Body of pancreas (tissue), 4 donors: ENCODE measurements around the gene KIFC3.

ENCODE experiments used
- POLR2A ChIP-seq, 3 donors: fragments of 450-650 bp; IDR thresholded peaks; one replicate each; pipeline ENCODE4 v1.6.1; 2016; ENCODE audit warnings: antibody characterized with exemption in 3 of 3, mild to moderate bottlenecking in 2 of 3
- TF ChIP-seq, protein P1 (sequence below), 7 experiments: fragments of 450-650 bp in 4 of 7; fragments of 200-600 bp in 3 of 7; sonication (generic) in 3 of 7; IDR thresholded peaks; one replicate each; pipeline ENCODE4 v1.5.1; 2016 to 2019; ENCODE audit warnings: antibody characterized with exemption in 7 of 7

DNA sequence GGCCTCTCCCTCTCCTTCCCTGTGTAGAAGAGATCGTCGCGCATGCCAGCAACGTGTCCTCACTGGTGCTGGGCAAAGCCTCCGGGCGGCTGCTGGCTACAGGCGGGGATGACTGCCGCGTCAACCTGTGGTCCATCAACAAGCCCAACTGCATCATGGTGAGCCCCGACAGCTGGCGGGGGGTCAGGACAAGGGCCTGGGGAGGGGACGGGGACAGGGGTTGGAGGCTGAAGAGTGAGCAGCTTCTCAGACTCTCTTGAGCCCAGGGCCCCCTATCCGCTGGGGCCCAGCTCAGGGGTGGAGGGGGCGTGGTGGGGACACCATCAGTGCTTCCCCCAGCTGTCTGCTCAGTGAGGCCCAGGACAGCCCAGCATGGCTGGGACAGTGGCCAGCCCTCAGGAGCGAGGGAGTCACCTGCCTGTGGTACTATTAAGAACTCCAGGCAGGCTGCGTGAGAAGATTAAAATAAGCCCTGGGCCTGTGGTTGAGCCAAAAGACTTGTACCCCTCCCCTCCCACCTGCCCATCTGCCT lies 60.6 kb downstream of the KIFC3 start:
- TF ChIP-seq, protein P1, sequence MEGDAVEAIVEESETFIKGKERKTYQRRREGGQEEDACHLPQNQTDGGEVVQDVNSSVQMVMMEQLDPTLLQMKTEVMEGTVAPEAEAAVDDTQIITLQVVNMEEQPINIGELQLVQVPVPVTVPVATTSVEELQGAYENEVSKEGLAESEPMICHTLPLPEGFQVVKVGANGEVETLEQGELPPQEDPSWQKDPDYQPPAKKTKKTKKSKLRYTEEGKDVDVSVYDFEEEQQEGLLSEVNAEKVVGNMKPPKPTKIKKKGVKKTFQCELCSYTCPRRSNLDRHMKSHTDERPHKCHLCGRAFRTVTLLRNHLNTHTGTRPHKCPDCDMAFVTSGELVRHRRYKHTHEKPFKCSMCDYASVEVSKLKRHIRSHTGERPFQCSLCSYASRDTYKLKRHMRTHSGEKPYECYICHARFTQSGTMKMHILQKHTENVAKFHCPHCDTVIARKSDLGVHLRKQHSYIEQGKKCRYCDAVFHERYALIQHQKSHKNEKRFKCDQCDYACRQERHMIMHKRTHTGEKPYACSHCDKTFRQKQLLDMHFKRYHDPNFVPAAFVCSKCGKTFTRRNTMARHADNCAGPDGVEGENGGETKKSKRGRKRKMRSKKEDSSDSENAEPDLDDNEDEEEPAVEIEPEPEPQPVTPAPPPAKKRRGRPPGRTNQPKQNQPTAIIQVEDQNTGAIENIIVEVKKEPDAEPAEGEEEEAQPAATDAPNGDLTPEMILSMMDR (IDR thresholded peaks at IDR 0.05): no peak
- TF ChIP-seq POLR2A (IDR thresholded peaks at IDR 0.05): no peak
